Endothelial cell of umbilical vein (primary cell): Measurements from ENCODE around the gene MAGEC1.

Experiments
- CTCF ChIP-seq, 2 donors: IDR thresholded peaks; 1 replicate in 1 of 2; 2 replicates in 1 of 2; pipeline ENCODE4 v1.5.1; 2011; ENCODE audit warnings: low read length in 2 of 2, mild to moderate bottlenecking in 2 of 2, moderate library complexity in 2 of 2, control low read depth in 1 of 2, inconsistent platforms in 1 of 2, low read depth in 1 of 2; ENCODE audit not compliant: insufficient read depth in 1 of 2; ENCODE audit errors: extremely low read depth in 1 of 2
- EZH2 ChIP-seq: IDR thresholded peaks from 2 replicates; pipeline ENCODE4 v1.6.1; 2012; ENCODE audit warnings: borderline replicate concordance, low read depth, mild to moderate bottlenecking, moderate library complexity, low read length, inconsistent platforms; ENCODE audit not compliant: severe bottlenecking
- JUN ChIP-seq: IDR thresholded peaks from 2 replicates; pipeline ENCODE4 v1.6.1; 2011; ENCODE audit warnings: borderline replicate concordance, low read depth; ENCODE audit not compliant: insufficient read length, insufficient read depth
- MAX ChIP-seq: IDR thresholded peaks from 2 replicates; pipeline ENCODE4 v1.6.1; 2011; ENCODE audit not compliant: insufficient read depth, insufficient read length
- POLR2A ChIP-seq: IDR thresholded peaks from 2 replicates; pipeline ENCODE4 v1.6.1; 2012; ENCODE audit warnings: low read depth, mild to moderate bottlenecking, control low read depth, low read length
- POLR2AphosphoS5 ChIP-seq: IDR thresholded peaks from 2 replicates; pipeline ENCODE4 v1.6.1; 2012; ENCODE audit warnings: low read depth, mild to moderate bottlenecking, control low read depth, low read length, moderate library complexity; ENCODE audit not compliant: insufficient read depth

GRCh38 chrX:141958675-141959074 lies 55.0 kb downstream of the MAGEC1 start:
- TF ChIP-seq POLR2A (no peak), JUN (no peak), CTCF (IDR thresholded peaks at IDR 0.05; ENCODE audit: extremely low read depth in 1 of 2, insufficient read depth in 1 of 2, low read depth in 1 of 2, low read length in 2 of 2) (no peak), EZH2 (no peak), MAX (no peak), POLR2AphosphoS5 (no peak)
